Fibroblast of lung (primary cell): Measurements from ENCODE around the gene CSPG4.
"Not testable (repeated sequence)": the region's sequence is repeated elsewhere in the genome, so short reads cannot be mapped to it uniquely, and the experiment has no call there.

Source experiments
- EZH2 ChIP-seq: IDR thresholded peaks from 2 replicates; pipeline ENCODE4 v1.5.1; 2012; ENCODE audit warnings: low read length, control low read depth, mild to moderate bottlenecking; ENCODE audit errors: missing control alignments
- TF ChIP-seq, protein P1 (sequence below), 2 donors: IDR thresholded peaks in 1 of 2; conservative IDR thresholded peaks in 1 of 2; 1 replicate in 1 of 2; 2 replicates in 1 of 2; pipeline ENCODE4 v1.5.1; 2011 to 2012; ENCODE audit warnings: low read length in 2 of 2, control low read depth in 1 of 2, inconsistent platforms in 1 of 2, low read depth in 1 of 2, mild to moderate bottlenecking in 1 of 2

DNA sequence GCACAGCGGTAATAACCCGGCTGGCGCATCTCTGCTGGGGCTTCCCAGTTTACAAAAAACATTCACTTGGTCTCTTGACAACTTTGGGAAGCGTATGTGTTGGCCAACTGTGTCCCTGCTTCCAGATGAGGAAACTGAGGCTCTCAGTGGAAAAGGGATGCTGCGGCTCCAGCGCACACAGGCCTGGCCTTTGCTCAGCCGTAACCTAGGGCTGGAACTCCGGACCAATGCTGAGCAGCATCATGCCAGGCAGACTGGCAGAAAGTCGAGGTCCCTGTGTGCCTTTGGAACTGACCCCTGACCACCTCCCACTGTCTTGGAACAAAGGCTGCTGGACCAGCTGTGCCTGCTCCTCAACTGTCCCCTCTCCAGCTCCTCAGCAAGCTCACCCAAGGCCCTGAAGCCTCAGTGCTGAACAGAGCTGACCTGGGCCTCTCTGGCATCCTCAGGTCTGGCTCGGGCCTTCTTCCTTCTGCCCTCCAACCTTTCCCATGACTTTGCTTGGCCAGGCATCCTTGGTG is 2.7 kb upstream of the CSPG4 start:
- TF ChIP-seq, protein P1, sequence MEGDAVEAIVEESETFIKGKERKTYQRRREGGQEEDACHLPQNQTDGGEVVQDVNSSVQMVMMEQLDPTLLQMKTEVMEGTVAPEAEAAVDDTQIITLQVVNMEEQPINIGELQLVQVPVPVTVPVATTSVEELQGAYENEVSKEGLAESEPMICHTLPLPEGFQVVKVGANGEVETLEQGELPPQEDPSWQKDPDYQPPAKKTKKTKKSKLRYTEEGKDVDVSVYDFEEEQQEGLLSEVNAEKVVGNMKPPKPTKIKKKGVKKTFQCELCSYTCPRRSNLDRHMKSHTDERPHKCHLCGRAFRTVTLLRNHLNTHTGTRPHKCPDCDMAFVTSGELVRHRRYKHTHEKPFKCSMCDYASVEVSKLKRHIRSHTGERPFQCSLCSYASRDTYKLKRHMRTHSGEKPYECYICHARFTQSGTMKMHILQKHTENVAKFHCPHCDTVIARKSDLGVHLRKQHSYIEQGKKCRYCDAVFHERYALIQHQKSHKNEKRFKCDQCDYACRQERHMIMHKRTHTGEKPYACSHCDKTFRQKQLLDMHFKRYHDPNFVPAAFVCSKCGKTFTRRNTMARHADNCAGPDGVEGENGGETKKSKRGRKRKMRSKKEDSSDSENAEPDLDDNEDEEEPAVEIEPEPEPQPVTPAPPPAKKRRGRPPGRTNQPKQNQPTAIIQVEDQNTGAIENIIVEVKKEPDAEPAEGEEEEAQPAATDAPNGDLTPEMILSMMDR (conservative IDR thresholded peaks at IDR 0.05 in 1 of 2, IDR thresholded peaks at IDR 0.05 in 1 of 2; ENCODE audit: low read depth in 1 of 2, low read length in 2 of 2): not testable (repeated sequence)
- not testable (repeated sequence) for TF ChIP-seq EZH2
